Epithelial cell of esophagus (primary cell): ENCODE data around the gene ZNF564.
A peak's percentile ranks its signal among the peaks of the same experiment; 100 is the strongest.

Experiments
- DNase-seq: peaks from one replicate; pipeline ENCODE4 v3.0.0; 2010; ENCODE audit warnings: low read depth
- H3K4me3 ChIP-seq: 2 replicates; pipeline ENCODE4 v1.5.1; 2011; ENCODE audit warnings: mild to moderate bottlenecking, low read length, control low read depth
- TF ChIP-seq, protein P1 (sequence below): IDR thresholded peaks from 2 replicates; pipeline ENCODE4 v1.5.1; 2011; ENCODE audit warnings: low read depth, mild to moderate bottlenecking, low read length, control low read depth, inconsistent platforms; ENCODE audit not compliant: insufficient read depth; ENCODE audit errors: missing control alignments

ZNF564 gene

DNA sequence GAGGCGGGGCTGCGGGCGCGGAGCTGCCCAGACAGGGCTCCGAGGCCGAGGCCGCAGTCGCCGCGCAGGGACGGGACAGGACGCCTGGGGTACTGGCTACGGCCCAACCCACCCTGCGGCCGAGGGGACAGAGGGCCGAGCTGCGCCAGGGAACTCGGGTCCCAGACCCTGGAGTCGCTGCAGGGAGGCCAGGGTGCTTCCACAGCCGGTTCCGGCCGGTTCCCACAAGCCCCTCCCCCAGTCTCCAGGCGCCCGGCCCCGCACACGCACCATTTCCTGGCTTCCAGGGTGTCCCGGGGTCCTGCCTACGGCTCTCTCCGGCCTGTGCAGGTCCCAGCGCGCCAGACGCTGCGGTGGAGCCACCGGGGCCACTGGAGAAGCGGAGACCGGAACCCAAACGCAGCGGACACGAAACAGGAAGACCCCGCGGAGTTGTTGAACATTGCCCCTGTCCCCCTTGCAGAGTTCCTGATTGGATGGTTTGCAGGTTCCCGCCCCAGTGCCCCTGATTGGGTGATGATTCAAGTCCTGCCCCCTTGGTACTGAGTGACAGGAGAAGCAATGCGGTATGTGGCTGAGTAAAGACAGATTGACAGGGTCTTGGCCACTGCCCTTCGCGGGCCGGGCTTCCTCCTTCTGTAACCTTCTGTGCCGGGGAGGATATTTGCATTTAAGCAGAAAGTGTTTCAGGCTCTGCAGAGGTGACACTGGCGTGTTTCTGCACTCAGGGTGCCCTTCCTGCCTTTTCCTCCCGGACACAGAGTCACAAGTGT is at the start of gene ZNF564:
TSS of gene ZNF564 (minus strand) at position 423 of the 773 bp plus-strand sequence. CDS start at position 273, 150 bp downstream.
- peak; percentile 99 for DNase-seq
- peak within 1 kb of the TSS; percentile 75 for H3K4me3 ChIP-seq
- TF ChIP-seq, protein P1, sequence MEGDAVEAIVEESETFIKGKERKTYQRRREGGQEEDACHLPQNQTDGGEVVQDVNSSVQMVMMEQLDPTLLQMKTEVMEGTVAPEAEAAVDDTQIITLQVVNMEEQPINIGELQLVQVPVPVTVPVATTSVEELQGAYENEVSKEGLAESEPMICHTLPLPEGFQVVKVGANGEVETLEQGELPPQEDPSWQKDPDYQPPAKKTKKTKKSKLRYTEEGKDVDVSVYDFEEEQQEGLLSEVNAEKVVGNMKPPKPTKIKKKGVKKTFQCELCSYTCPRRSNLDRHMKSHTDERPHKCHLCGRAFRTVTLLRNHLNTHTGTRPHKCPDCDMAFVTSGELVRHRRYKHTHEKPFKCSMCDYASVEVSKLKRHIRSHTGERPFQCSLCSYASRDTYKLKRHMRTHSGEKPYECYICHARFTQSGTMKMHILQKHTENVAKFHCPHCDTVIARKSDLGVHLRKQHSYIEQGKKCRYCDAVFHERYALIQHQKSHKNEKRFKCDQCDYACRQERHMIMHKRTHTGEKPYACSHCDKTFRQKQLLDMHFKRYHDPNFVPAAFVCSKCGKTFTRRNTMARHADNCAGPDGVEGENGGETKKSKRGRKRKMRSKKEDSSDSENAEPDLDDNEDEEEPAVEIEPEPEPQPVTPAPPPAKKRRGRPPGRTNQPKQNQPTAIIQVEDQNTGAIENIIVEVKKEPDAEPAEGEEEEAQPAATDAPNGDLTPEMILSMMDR, result no peak

DNA sequence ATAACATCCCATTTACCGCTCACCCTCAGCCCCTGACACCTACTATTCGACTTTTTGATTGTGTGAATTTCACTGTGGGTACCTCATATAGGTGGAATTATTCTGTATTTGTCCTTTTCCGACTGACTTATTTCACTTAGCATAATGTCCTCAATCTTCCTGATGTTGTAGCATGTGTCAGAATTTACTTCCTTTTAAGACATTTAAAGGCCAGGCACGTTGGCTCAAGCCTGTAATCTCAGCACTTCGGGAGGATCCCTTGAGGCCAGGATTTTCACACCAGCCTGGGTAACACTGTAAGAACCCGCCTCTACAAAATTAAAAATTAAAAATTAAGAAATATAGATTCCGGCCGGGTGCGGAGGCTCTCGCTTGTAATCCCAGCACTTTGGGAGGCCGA is 46.3 kb upstream of the ZNF564 start:
- no peak for DNase-seq
- TF ChIP-seq, protein P1, result no peak
- no peak overlapping the region for H3K4me3 ChIP-seq

DNA sequence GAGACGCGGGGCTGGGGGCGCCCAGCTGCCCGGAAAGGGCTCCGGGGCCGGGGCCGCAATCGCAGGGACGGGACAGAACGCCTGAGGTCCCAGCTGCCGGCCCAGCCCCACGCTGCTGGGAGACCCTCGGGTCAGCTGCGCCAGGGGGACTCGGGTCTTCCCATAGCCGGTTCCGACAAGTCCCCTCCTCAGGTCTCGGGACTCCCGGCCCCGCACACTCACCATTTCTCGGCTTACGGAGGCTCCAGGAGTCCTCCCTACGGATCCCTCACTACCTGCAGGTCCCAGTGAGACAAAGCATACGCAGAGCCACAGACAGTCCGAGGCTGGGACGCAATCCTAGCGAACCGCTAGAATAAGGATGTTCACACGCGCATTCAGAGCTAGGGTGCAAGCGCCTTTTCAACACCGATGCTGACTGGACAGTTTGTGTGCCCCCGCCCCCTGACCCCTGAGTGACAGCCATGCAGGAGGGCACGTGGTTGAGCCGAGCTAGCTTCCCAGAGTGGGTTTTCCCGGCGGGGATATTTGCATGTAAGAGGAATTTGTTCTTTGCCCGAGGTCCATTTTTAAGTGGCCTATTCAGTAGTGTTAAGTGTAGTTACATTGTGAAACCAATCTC is 45.8 kb upstream of the ZNF564 start:
- H3K4me3 ChIP-seq, result no peak overlapping the region
- TF ChIP-seq, protein P1, result no peak
- no peak for DNase-seq

DNA sequence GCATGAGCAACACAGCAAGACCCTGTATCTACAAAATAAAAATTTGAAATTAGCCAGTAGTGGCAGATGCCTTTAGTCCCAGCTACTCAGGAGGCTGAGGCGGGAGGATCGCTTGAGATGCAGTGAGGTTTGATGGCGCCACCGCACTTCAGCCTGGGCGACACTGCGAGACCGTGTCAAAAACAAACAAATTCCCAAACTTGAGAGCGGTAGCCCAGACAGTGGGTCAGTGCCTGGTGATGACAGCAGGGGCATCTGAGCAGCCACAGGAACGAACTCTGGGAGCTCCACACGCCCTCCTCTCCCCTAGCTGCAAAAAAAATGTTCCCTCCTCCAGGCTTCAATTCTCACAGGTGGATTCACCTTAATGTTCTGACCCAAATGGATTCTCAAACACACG is 45.2 kb upstream of the ZNF564 start:
- no peak for DNase-seq
- TF ChIP-seq, protein P1, result no peak
- no peak overlapping the region for H3K4me3 ChIP-seq

DNA sequence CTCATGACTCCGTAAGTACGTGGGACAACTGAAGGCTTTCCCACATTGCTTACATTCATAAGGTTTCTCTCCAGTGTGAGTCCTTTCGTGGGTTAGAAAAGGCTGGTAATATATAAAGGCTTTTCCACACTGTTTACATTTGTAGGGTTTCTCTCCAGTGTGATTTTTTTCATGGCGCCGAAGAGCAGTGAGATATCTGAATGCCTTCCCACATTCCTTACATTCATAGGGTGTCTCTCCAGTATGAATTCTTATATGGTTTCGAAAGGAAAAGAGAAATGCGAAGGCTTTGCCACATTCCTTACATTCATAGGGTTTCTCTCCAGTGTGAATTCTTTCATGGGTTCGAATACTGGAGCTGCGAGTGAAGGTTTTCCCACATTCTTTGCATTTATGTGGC is 29.8 kb upstream of the ZNF564 start:
- TF ChIP-seq, protein P1, result no peak
- DNase-seq, result no peak
- no peak overlapping the region for H3K4me3 ChIP-seq

DNA sequence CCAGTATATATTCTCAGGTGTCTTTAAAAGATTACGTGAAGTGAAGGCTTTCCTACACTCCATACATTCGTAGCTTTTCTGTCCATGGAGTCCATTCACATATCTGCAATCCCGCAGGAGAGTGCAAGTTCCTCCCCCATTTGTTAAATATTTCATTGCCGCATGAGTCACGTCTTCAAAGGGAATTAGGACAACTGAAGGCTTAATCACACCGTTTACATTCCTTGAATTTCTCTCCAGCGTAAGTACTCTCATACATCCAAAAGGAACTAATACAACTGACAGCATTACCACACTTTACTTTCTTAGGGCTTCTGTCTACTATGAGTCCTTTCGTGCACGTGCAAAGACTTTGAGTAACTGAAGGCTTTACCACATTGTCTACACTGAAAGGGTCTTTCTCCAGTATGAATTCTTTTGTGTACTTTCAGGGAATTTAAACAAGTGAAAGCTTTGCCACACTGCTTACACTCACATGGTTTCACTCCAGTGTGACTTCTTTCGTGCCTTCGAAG is 29.0 kb upstream of the ZNF564 start:
- TF ChIP-seq, protein P1, result no peak
- no peak overlapping the region for H3K4me3 ChIP-seq
- DNase-seq, result peak; percentile 48
